PC-3 (cell line): ENCODE data around the gene RAB3C.

Experiments
- EZH2 ChIP-seq: fragments of 300-600 bp; sonication (generic); IDR thresholded peaks from one replicate; pipeline ENCODE4 v1.6.1; 2017; ENCODE audit warnings: antibody characterized with exemption, mild to moderate bottlenecking, low read length; ENCODE audit not compliant: unreplicated experiment
- EZH2phosphoT487 ChIP-seq: fragments of 300-600 bp; sonication (generic); IDR thresholded peaks from 2 replicates; pipeline ENCODE4 v1.6.1; 2018; ENCODE audit warnings: mild to moderate bottlenecking, antibody characterized with exemption, low read length, borderline replicate concordance
- TF ChIP-seq, protein P1 (sequence below): fragments of 300-600 bp; sonication (generic); conservative IDR thresholded peaks from 2 replicates; pipeline ENCODE4 v1.5.1; 2017; ENCODE audit warnings: antibody characterized with exemption, low read depth, mild to moderate bottlenecking, low read length

DNA sequence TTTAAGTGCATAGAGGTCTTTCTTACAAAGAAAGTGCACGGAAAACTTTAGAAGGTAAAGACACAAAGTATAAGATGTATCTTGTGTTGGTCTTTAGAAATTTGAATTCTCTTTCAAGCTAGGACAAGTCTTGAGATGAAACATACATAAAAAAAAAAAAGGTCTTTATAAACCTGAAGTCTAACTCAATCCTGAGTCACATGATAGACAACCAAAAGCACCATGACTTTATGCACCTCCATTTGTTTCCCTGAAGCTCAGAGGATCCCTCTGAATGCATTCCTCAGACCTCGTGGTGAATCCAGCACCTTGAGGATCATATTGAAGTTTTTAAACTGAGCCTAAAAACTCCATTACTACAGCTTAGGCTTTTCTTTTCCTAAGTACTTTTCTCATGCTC, 91.8 kb downstream of the RAB3C start:
- TF ChIP-seq, protein P1, sequence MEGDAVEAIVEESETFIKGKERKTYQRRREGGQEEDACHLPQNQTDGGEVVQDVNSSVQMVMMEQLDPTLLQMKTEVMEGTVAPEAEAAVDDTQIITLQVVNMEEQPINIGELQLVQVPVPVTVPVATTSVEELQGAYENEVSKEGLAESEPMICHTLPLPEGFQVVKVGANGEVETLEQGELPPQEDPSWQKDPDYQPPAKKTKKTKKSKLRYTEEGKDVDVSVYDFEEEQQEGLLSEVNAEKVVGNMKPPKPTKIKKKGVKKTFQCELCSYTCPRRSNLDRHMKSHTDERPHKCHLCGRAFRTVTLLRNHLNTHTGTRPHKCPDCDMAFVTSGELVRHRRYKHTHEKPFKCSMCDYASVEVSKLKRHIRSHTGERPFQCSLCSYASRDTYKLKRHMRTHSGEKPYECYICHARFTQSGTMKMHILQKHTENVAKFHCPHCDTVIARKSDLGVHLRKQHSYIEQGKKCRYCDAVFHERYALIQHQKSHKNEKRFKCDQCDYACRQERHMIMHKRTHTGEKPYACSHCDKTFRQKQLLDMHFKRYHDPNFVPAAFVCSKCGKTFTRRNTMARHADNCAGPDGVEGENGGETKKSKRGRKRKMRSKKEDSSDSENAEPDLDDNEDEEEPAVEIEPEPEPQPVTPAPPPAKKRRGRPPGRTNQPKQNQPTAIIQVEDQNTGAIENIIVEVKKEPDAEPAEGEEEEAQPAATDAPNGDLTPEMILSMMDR = no peak
- TF ChIP-seq EZH2 (no peak), EZH2phosphoT487 (no peak)
